GM19035 (cell line): ENCODE measurements around the gene SGPP2.

ENCODE experiments used
- ATAC-seq: cut with Tn5 transposase; IDR thresholded peaks from one replicate; pipeline ENCODE4 v1.9.1; 2021; ENCODE audit not compliant: unreplicated experiment

Gene SGPP2

GRCh38 chr2:222523783-222524544, 99.6 kb downstream of the SGPP2 start:
- ATAC-seq: no peak

GRCh38 chr2:222525811-222526210, 101.5 kb downstream of the SGPP2 start:
- no peak for ATAC-seq

- ATAC-seq: peak; percentile 52
Observed at GRCh38 chr2:222526480-222527277, 102.3 kb downstream of the SGPP2 start.

- ATAC-seq: no peak
Observed at GRCh38 chr2:222532315-222532714, 108.0 kb downstream of the SGPP2 start.

- no peak for ATAC-seq
Observed at GRCh38 chr2:222535477-222535876, 111.1 kb downstream of the SGPP2 start.

- ATAC-seq: no peak
Observed at GRCh38 chr2:222538535-222538934, 114.2 kb downstream of the SGPP2 start.

- ATAC-seq: no peak
Observed at GRCh38 chr2:222544661-222545060, 120.3 kb downstream of the SGPP2 start.

- ATAC-seq: no peak
Observed at GRCh38 chr2:222545823-222546795, 121.8 kb downstream of the SGPP2 start.

- ATAC-seq: no peak
Observed at GRCh38 chr2:222547083-222547482, 122.7 kb downstream of the SGPP2 start.

- ATAC-seq: no peak
Observed at GRCh38 chr2:222548992-222549391, 124.6 kb downstream of the SGPP2 start.

GRCh38 chr2:222554517-222554916, 130.2 kb downstream of the SGPP2 start:
- no peak for ATAC-seq

- no peak for ATAC-seq
Observed at GRCh38 chr2:222561151-222561550, 136.8 kb downstream of the SGPP2 start.

GRCh38 chr2:222561817-222562645, 137.7 kb downstream of the SGPP2 start:
- peak; percentile 88 for ATAC-seq

GRCh38 chr2:222563106-222563718, 138.9 kb downstream of the SGPP2 start:
- ATAC-seq: no peak

GRCh38 chr2:222563936-222564335, 139.6 kb downstream of the SGPP2 start:
- no peak for ATAC-seq

- no peak for ATAC-seq
Observed at GRCh38 chr2:222566229-222566628, 141.9 kb downstream of the SGPP2 start.

GRCh38 chr2:222568865-222569264, 144.5 kb downstream of the SGPP2 start:
- ATAC-seq: no peak

GRCh38 chr2:222569826-222570225, 145.5 kb downstream of the SGPP2 start:
- ATAC-seq: no peak

GRCh38 chr2:222572264-222572721, 147.9 kb downstream of the SGPP2 start:
- no peak for ATAC-seq

GRCh38 chr2:222572751-222573174, 148.4 kb downstream of the SGPP2 start:
- ATAC-seq: no peak
